OCI-LY3 (cell line): ENCODE measurements around the gene TDRD9.

ENCODE experiments used
- CTCF ChIP-seq: fragments of 200-600, 300-600 bp; sonication (generic); IDR thresholded peaks from 2 replicates; pipeline ENCODE4 v1.5.1; 2014; ENCODE audit warnings: antibody characterized with exemption, low read length, low read depth
- EZH2phosphoT487 ChIP-seq: fragments of 200-600 bp; shearing (Covaris generic); IDR thresholded peaks from 2 replicates; pipeline ENCODE4 v1.6.1; 2018; ENCODE audit warnings: antibody characterized with exemption, mixed run types, low read depth

- no peak for TF ChIP-seq CTCF
- no peak for TF ChIP-seq EZH2phosphoT487
Observed at GRCh38 chr14:103880348-103881267, 47.6 kb upstream of the TDRD9 start.
